Stimulated activated memory B cell treated with anti-CD40 and anti-IgM and Interleukin-4, amounts not matched to agents 10 μg/mL and 1 μg/mL and 100 μg/mL, for 72 hours (primary cell): ENCODE measurements around the gene XPNPEP1.

Experiments used
- ATAC-seq: fragments of 150-1000 bp; cut with Tn5 transposase; 2 replicates; pipeline ENCODE4 v1.10.0; 2021
- H3K27ac Mint-ChIP-seq: one replicate; pipeline ENCODE4 v1.8.0; 2022; ENCODE audit warnings: mild to moderate bottlenecking, mixed read lengths
- H3K27me3 Mint-ChIP-seq: one replicate; pipeline ENCODE4 v1.8.0; 2022; ENCODE audit warnings: mixed read lengths
- H3K36me3 Mint-ChIP-seq: one replicate; pipeline ENCODE4 v1.8.0; 2022; ENCODE audit warnings: mixed read lengths
- H3K4me1 Mint-ChIP-seq: one replicate; pipeline ENCODE4 v1.8.0; 2022; ENCODE audit warnings: mixed read lengths
- H3K4me3 Mint-ChIP-seq: one replicate; pipeline ENCODE4 v1.8.0; 2022; ENCODE audit warnings: mild to moderate bottlenecking, moderate library complexity, mixed read lengths
- H3K9me3 Mint-ChIP-seq: one replicate; pipeline ENCODE4 v1.8.0; 2022; ENCODE audit warnings: mixed read lengths

The XPNPEP1 gene

DNA sequence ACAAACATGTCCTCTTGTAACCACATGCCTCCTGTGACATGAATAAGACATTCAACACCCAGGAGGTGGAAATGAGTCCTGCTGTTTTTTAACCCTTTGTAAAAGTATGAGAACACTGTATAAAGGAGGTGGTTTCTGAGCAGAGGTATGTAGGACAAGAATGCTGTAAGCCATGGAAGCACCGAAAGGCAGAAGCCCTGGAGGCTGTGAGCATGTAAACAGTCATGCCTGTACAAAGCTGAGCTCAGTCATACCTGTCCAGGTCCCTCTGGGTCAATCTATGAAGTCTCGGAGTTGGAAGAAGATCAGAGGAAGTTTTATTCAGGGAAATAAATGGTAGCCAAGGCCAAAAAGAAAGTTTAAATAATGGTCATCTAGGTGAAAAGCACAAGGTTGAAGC, 34.7 kb upstream of the XPNPEP1 start:
- Mint-ChIP-seq H3K4me1 (peaks cover 20% of the 10 kb centered on the region), H3K27ac (no peak overlapping the region), H3K36me3 (no peaks in the 10 kb centered on the region), H3K27me3 (no peaks in the 10 kb centered on the region), H3K4me3 (no peak overlapping the region), H3K9me3 (no peaks in the 10 kb centered on the region)
- ATAC-seq: no peak

DNA sequence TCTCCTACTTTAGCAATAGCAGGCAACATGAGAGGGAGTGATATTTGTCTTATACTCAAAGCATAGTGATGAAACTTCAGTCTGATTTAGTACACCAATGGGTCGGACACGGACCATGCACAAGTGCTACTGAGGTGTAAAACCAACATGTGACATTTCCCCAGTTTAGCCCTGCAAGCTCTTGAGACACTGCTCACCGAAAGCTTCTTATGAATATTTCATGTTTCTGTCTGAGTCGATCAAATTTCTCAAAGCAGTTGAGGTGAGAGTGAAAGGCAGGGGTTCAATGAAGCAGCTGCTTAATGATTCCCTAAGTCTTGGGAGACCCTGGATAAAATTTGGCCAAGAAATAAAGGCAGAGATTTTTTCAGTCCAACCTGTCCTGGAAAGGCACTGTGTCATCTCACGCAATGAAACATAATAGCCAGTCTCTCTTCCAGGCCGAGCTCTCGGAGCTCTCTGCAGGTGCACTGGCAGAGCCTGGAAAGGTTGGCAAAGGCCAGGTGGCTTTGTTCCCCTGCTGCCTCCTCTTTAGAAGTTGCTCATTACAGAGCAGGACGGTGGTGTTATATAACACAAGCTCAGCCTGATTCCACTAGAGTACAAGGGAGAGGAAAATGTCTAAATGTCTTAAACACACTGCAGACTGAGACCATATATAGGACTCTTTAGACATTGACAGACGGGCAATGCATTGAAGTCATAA, 33.9 kb upstream of the XPNPEP1 start:
- Mint-ChIP-seq H3K27ac (peak overlapping the region; percentile 85), H3K4me1 (peaks cover 20% of the 10 kb centered on the region), H3K9me3 (no peaks in the 10 kb centered on the region), H3K36me3 (no peaks in the 10 kb centered on the region), H3K27me3 (no peaks in the 10 kb centered on the region), H3K4me3 (no peak overlapping the region)
- peak; percentile 96 for ATAC-seq

DNA sequence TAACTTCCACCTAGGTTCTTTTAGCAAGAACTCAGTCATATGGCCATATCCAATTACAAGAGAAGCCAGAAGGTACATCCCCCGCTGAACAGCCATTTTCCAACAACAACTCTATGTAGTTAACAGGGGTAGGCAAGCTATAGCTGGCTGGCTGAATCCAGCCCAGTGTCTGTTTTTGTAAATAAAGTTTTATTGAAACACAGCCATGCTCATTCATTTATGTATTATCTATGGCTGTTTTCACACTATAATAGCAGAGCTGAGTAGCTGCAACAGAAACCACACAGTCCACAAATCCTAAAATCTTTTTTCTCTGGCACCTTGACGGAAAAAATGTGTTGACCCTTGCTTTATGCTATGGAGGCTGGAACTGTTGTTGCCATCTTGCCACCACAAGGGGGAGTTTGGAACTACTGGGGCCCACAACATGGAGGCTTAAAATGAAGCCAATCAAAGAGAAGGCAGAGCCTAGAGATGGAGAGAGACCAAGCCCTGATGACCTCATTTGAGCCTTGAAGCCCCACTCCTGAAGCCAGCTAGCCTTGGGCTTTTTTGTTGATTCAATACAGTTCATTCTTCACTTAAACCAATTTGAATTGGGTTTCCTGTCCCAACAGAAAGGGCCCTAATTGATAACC, 33.3 kb upstream of the XPNPEP1 start:
- no peak overlapping the region for H3K4me3 Mint-ChIP-seq
- peak overlapping the region; percentile 85 for H3K27ac Mint-ChIP-seq
- H3K9me3 Mint-ChIP-seq: no peaks in the 10 kb centered on the region
- no peaks in the 10 kb centered on the region for H3K36me3 Mint-ChIP-seq
- ATAC-seq: peak; percentile 81
- H3K27me3 Mint-ChIP-seq: no peaks in the 10 kb centered on the region
- peaks cover 20% of the 10 kb centered on the region for H3K4me1 Mint-ChIP-seq

DNA sequence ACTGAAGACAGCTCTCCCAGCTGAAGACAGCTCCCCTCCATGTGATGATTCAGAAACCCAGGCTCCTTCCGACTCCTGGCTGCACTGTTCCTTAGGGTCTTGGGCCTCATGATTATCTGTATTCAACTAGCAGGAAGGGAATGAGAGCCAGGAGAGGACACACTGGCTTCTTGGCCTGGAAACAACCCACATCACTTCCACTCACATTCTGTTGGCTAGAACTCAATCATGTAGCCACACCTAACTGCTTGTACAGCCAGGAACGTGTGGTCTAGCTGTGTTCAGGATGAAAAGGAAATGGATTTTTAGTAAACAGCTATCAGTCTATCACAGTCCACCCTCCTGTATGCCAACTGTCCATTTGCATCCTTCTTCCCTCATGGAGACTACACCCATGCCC, 30.5 kb upstream of the XPNPEP1 start:
- H3K4me3 Mint-ChIP-seq: no peak overlapping the region
- ATAC-seq: no peak
- no peak overlapping the region for H3K27ac Mint-ChIP-seq
- no peaks in the 10 kb centered on the region for H3K27me3 Mint-ChIP-seq
- peaks cover 20% of the 10 kb centered on the region for H3K4me1 Mint-ChIP-seq
- no peaks in the 10 kb centered on the region for H3K36me3 Mint-ChIP-seq
- H3K9me3 Mint-ChIP-seq: no peaks in the 10 kb centered on the region

DNA sequence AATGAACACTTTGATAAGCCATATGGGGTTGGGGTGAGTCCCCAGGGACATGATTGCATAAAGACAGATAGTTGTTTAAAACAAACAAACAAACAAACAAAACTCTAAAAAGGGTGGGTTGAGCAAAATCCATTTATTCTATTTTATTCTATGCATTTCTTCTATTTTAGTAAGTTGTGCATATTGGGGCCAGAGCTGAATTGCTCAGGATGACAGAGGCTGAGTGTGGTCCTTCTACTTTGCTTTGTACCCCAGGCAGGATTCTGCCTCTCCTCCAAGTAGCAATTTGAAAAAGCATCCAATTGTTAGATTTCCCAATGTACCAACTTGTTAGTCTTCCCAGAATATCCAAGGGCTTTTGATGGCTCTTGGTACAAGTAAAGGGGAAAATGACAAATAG, 29.2 kb upstream of the XPNPEP1 start:
- Mint-ChIP-seq H3K4me1 (peaks cover 12% of the 10 kb centered on the region), H3K36me3 (no peaks in the 10 kb centered on the region), H3K4me3 (no peak overlapping the region), H3K27me3 (no peaks in the 10 kb centered on the region), H3K27ac (no peak overlapping the region), H3K9me3 (no peaks in the 10 kb centered on the region)
- no peak for ATAC-seq

DNA sequence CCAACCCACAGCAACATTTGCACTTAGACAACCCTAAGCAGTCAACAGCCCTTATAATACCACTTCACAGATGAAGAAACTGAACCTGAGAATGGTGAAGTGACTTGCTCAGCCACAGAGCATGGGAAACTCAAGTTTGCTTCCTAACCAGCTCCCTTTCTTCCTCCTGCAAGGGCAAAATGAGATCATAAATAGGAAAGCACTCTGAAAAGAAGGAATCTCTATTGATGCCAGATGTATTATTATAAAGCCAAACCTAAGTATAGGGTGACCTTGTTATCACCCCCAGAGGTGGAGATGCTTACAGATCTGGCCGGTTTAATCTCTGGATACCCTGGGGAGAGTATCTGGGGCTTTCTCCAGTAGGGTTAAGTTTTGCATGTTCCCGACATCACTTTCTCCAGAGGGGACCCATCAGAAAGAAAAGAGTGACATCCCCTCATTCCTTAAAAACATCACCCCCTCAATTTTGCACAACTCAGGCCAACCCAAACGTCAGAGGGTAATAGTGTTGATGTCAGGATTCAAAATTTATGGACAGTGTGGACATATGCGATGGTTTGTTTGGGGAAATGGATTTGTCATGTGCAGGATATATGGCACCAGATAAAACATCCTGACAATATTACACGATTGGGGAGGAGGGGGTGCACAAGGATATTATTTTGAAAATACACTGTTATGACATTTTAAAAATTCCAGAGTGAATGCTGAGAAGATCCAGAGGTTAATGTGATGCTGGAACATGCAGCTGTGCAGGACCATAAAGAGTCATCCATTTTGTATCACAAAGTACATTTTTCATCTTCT, 24.0 kb upstream of the XPNPEP1 start:
- H3K36me3 Mint-ChIP-seq: no peaks in the 10 kb centered on the region

DNA sequence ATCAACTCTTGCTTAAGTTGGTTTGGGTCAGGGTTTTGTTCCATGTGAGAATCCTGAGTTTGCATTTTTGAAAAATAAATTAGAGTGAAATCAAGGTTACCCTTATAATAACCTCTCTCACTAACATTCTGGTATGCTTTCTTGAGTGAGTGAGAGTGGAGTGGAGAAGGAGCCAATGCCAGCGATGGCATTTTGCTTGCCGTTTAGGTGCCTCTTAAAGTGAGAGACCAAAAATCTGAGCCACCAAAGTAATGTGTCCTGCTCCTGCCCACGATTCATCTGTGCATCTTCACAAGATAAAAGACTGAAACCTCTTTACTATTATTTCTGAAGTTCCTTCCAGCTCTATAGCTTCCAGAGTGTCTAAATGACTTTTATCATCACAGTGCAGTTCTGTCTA, 23.4 kb upstream of the XPNPEP1 start:
- no peaks in the 10 kb centered on the region for H3K36me3 Mint-ChIP-seq
- H3K9me3 Mint-ChIP-seq: no peaks in the 10 kb centered on the region
- H3K27ac Mint-ChIP-seq: no peak overlapping the region
- no peak for ATAC-seq
- peaks cover 9% of the 10 kb centered on the region for H3K27me3 Mint-ChIP-seq
- no peak overlapping the region for H3K4me3 Mint-ChIP-seq
- H3K4me1 Mint-ChIP-seq: no peaks in the 10 kb centered on the region

More for the DNA sequence above, 24.0 kb upstream of the XPNPEP1 start:
- Mint-ChIP-seq H3K27ac (no peak overlapping the region), H3K9me3 (no peaks in the 10 kb centered on the region), H3K27me3 (peaks cover 9% of the 10 kb centered on the region), H3K4me1 (no peaks in the 10 kb centered on the region), H3K4me3 (no peak overlapping the region)
- ATAC-seq: no peak

DNA sequence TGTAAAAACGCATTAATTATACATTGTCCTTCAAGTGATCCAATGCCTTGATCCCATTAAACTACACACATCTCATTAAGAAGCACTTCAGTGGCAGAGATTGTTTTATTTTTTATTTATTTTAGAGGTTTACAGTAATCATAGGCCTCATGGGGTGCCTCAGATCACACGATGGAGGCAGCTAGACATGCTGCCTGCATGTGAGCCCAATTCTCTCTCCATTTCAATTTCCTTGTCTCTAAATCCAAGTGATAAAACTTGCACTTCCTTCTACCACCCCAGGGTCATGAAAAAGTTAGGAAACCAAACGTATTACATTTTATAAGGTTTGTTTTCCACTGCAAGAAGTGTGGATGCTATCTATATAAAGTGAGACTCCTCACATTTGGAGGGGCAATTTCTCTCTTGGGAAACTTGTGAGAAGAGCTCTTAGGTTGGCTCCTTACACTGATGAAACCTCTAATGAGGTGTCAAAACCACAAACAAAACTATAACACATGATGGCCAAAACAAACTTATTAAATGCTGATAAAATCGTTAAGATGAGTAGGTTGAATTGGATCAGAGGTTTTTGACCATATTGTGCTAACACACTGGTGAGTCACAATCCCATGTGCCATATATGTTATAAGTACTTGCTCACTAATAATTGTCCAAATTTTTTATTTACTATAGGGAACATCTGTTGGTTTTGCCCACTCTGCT, 22.3 kb upstream of the XPNPEP1 start:
- Mint-ChIP-seq H3K4me1 (no peaks in the 10 kb centered on the region), H3K27ac (no peak overlapping the region), H3K27me3 (peaks cover 9% of the 10 kb centered on the region), H3K36me3 (no peaks in the 10 kb centered on the region), H3K4me3 (no peak overlapping the region), H3K9me3 (no peaks in the 10 kb centered on the region)
- ATAC-seq: no peak

DNA sequence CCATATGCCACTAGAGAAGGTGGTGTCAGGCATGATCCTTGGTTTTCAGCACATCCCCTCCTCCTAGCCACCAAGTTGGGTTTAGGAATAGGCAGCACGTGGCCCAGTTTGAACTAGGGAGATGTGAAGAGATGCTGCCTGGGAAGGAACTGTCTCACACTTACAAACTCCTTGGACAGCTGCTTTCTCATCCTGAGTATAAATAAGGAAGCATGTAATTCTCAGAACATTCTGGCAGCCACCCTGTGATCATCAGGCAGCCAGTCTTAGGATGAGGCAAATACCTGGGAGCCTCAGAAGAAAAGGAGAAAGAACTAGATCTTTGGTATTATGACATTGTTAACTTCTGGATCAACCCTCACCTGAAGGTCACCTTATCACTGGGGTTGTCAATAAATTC, 21.3 kb upstream of the XPNPEP1 start:
- Mint-ChIP-seq H3K36me3 (no peaks in the 10 kb centered on the region), H3K9me3 (no peaks in the 10 kb centered on the region), H3K27ac (no peak overlapping the region), H3K4me3 (no peak overlapping the region), H3K4me1 (no peaks in the 10 kb centered on the region), H3K27me3 (peaks cover 9% of the 10 kb centered on the region)
- ATAC-seq: no peak

DNA sequence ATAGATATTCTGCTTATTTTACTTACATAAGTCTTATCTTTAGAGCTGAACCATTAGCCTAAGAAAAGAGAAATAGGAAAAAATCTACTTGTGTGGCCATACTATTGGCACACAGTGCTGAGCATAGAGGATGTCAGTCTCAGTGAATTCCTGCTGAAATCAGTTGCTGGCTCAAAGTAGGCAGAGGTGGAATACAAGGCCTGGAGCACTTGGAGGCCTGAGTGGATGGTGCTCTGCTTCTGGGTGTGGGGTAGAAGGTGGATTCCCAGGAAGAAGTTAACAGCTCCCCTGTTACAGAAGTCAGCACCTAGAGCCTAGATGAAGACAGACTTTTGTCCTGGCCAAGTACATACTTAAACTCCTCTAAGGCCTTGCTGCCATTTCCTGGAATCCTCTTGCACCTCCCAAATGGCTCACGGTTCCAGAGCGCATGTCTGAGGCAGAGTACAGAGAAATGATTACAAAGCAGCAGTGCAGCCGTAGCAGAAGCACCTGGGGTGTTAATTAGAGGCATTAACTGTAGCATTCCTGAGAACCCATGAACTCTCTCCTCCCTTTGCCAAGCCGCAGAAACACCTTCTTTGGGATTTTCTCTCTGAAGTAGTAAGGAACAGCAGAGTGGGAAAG, 18.0 kb upstream of the XPNPEP1 start:
- Mint-ChIP-seq H3K27me3 (peaks cover 9% of the 10 kb centered on the region), H3K36me3 (no peaks in the 10 kb centered on the region), H3K27ac (no peak overlapping the region), H3K4me3 (no peak overlapping the region), H3K4me1 (no peaks in the 10 kb centered on the region), H3K9me3 (no peaks in the 10 kb centered on the region)
- ATAC-seq: no peak

DNA sequence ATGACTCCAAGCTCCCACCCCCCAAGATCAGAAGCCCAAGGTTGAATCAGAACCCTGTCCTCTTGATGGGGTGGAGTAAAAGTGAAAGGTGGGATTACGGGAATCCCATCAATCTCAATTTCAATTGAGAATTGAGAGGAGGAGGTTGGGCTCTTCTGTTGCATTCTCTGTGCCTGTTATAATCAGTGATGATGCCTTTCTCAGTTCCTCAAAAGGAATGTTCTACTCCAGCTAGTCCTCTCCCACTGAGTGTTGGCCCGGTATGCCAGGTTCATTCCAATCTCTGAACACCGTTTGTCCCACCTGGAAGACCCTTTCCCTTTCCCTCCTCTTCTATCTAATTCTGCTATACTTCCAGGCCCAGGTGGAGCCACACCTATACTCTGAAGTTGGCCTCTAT, 17.2 kb upstream of the XPNPEP1 start:
- H3K4me1 Mint-ChIP-seq: no peaks in the 10 kb centered on the region
- no peaks in the 10 kb centered on the region for H3K36me3 Mint-ChIP-seq
- ATAC-seq: no peak
- no peak overlapping the region for H3K27ac Mint-ChIP-seq
- H3K4me3 Mint-ChIP-seq: no peak overlapping the region
- H3K9me3 Mint-ChIP-seq: no peaks in the 10 kb centered on the region
- peaks cover 9% of the 10 kb centered on the region for H3K27me3 Mint-ChIP-seq

DNA sequence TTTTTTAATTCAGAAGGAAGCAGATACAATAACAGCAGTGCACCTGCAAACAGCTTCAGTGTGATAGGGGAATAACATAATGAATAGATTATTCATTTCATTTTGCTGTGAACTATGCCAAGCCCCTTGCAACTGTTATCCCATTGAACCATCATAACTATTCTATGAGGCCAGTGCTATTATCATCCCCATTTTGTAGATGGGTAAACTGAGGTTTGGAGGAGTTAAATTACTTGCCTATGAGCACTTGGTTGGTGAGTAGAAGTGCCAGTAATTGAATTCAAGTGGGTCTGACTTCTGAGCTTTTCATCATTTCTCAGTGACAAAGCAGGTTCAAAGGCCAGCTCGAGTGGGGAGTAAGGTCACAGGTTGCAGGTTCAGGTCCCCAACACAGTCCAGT, 16.8 kb upstream of the XPNPEP1 start:
- no peaks in the 10 kb centered on the region for H3K36me3 Mint-ChIP-seq
- no peak overlapping the region for H3K4me3 Mint-ChIP-seq
- H3K4me1 Mint-ChIP-seq: no peaks in the 10 kb centered on the region
- H3K9me3 Mint-ChIP-seq: no peaks in the 10 kb centered on the region
- H3K27ac Mint-ChIP-seq: no peak overlapping the region
- ATAC-seq: no peak
- H3K27me3 Mint-ChIP-seq: peaks cover 9% of the 10 kb centered on the region

DNA sequence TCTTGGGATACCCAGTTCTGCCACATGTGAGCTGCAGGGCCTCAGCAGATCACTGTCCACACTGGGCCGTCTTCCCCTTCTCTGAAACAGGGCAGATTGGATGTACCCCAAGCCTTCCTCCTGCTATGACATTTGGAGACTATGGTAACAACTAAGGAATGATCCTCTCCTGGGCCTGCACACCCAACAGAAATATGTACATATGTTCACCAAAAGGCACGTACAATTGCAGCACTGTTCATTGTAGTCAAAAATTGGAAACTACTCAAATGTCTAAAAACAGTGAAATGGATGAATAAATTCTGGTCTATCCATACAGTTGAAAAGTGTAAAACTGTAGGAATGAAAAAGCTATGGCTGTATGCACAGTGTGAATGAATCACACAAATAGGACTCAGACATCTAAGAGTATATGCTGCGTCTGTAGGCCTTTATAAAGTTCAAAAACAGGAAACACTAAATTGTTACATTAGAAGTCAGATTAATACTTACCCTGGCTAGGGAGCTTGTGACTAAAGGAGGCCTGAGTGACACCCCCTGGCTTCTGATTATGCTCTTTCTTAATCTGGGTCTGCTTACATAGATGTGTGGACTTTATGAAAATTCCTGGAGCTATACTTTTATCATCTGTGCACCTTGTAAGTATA, 16.1 kb upstream of the XPNPEP1 start:
- no peak for ATAC-seq
- Mint-ChIP-seq H3K27me3 (peaks cover 5% of the 10 kb centered on the region), H3K36me3 (no peaks in the 10 kb centered on the region), H3K27ac (no peak overlapping the region), H3K9me3 (no peaks in the 10 kb centered on the region), H3K4me3 (no peak overlapping the region), H3K4me1 (no peaks in the 10 kb centered on the region)

DNA sequence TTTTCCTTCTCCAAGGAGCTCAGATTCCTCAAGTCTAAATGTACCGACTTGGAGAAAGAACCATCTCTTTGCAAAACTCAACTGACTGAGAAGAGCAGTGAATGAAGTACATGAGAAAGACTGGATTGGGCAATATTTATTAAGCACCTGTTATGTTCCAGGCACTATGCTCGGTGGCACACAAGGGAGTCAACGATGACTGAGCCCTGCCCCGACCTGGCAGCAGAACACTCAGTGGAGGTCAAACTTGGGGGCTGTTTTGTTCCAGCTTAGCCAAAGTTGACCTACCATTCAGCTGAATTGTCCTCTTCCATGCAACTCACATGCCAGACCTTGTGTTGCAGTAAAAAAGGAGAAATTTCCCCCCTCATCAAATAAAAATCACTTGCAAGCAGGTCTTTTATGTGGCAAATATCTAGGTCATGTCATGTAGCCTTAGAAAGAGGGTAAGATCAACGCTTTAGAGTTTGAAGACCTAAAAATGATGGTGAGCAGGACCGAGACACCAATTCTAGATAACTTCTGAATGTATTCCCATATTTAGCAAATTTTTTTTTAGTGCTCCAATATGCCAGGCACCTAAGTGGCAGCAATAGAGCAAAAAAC, 14.3 kb upstream of the XPNPEP1 start:
- ATAC-seq: no peak
- H3K4me1 Mint-ChIP-seq: no peaks in the 10 kb centered on the region
- no peaks in the 10 kb centered on the region for H3K36me3 Mint-ChIP-seq
- H3K4me3 Mint-ChIP-seq: no peak overlapping the region
- peaks cover 2% of the 10 kb centered on the region for H3K27me3 Mint-ChIP-seq
- no peaks in the 10 kb centered on the region for H3K9me3 Mint-ChIP-seq
- no peak overlapping the region for H3K27ac Mint-ChIP-seq
